Measurements from ENCODE around the gene NT5C2.

The NT5C2 gene

DNA sequence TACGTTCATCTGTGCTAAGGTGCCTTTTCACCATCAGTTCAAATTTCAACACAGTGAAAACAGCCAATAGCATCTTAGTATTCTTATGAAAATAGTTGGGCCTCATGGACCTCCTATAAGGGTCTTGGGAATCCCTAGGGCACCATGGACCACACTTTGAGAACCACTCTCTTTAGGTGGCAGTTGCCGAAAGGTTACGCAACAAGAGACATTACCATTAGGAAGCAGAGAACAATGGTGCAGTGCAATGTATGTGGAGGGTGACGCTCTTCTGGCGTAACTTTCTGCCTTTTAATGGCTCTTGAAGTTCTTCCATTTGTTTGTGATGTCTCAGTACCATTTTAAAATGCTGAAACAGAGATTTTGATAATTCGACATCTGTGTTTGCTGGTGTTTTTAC, 143.8 kb downstream of the NT5C2 start:
- no peak for DNase-seq

DNA sequence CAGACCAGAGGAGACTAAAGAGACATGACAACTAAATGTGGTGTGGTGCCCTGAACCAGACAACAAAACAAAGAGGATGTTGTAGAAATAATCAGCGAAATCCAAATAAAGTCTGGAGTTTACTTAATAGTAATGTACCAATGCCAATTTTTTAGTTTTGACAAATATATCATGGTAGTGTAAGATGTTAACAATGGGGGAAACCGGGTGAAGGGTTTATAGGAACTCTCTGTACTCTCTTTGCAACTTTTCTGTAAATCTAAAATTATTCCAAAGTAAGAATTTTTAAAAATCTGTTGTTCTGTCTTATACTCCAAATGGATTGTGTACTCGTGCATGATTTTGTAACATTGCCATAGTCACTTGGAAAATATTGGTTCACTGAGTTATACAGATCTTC, 145.7 kb downstream of the NT5C2 start:
- DNase-seq, result no peak

DNA sequence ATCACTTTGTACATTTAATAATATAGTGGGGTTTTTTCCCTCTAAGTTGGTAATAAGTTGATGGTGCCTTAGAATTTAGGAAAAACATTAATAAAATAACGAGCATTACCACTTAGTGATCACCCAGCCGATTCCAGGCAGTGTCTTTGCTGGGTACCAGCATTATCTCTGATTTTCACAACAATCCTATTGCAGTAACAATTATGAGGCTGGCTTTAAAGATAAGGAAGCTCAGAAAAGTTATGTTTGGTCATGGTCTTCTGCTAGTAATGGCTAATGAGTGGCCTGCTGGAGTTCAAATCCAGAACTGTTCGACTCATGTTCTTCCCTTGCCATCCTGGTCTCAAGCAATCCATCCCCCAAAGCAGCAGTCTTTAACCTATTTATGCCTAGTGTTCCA, 147.1 kb downstream of the NT5C2 start:
- no peak for DNase-seq

DNA sequence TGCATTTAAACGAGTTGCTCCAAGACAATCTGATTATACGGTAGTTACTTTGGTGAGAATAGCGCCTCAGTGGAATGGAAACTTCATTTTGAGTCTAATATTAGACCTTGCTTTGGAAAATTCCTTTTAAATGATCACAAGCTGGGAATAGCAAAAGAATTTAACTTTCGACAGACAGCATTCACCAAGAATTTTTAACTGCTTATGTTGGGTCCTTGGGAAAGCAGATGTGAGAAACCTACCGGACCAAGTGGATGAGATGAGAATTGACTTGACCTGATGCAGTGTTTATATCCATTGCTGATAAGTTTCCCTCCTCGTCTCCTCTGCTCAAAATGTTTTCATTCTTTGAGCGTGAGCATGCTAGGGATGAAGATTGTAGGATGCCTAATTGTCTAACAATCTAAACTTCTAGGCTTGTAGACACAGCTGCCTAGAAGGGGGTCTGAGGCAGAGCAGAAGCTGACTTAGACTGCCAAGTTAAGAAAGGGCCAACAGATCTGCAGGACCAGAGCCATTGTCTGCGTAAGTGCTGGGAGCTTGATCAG, 148.1 kb downstream of the NT5C2 start:
- DNase-seq, result no peak

DNA sequence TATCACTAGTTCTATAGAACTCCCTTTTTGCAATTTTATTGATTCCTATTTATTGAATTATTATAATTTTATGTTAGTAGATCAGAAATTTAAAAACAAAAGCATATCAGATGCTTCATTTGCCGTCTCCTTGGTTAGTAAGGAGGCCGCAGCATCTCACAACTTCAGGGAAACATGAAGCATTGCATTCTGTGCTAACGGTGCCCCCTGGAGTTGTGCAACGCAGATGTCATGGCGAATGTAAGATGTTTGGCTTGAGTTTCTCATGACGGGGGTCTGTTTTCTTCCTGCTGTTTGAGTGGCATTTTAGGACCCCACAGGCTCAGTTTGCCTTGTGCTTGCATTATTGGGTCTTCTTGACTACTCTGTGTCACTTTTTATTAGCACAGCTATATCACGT, 150.2 kb downstream of the NT5C2 start:
- DNase-seq, result no peak

DNA sequence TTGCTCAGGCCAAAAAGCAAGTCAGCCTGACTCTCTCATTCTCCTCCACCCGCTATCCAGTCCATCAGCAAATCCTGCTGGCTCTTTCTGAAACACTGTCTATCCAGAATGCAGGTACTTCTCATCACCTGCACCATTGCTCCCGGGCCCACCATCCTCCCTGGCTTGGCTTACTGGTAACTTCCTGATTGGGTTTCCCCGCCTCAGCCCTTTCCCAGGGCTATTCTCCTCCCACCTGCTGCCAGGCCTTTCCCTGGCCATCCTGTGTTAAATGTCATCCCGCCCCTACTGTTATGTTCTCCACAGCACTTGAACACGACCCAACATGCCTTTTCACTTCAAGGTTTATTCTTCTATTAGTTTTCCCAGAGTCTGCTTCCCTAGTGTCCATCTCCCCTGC, 150.9 kb downstream of the NT5C2 start:
- no peak for DNase-seq

DNA sequence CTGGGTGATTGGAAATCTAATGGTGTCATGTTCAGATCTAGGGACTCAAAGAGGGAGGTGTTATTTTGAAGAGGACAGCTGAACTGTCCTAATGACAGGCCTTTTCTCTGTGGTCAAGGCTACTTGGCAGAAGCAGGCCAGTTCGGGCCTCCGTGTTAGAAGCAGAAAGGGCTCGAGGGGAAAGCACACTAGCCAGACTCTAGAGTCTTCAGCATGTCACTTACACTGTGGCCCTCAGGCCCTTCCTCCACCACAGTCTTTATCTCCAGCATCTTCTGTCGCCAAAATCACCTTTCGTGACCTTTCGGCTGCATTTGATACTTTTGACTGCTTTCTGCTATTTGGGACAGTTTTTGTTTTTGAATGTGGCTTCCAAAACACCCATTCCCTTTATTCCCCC, 151.7 kb downstream of the NT5C2 start:
- no peak for DNase-seq

DNA sequence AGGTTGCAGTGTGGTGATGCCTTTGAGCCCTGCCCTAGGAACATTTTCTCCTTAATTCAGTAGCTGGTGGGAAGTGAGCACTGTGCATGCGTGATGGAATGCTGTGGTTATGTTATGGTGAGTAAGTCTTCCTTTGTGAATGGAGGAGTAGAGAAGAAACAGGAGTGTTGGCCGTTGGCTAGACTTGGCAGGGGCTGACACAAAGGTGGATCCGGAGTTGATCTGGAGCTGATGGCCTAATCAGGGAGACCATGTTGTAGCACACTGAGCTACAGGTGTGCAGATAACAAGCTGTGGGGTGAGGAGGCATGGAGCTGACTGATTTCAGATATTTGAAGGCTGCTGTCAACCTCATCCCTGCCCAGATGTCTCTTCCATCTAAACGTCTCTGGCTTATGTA, 152.7 kb downstream of the NT5C2 start:
- DNase-seq, result no peak

DNA sequence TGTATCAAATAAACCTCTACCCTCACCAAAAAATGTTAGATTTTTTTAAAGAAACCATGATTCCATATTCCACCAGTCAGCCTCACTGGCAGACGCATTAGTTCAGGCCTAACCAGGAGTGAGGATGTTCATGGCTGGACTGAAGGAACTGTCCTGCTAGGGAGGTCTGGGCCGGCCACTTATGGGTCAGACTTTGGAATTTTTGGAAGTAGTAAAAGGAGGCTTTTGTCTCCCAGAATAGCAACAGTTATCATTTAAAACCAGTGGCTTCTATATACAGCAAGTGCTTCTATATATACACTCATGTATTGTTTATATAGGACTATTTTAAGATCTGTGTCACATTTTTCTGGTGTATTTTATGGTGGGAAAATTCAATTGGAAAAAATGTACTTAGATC, 154.5 kb downstream of the NT5C2 start:
- no peak for DNase-seq

Data from COR-L47 (cell line).